HCT116 (cell line): Measurements from ENCODE around the gene SLC2A5. TPM values are rescaled to one million over a fixed set of nuclear protein-coding genes. Genes with fewer than 3 reads are reported as not detected.
"Not testable (repeated sequence)": the region's sequence is repeated elsewhere in the genome, so short reads cannot be mapped to it uniquely, and the experiment has no call there.

Experiments
- ATAC-seq: fragments of 200-7000 bp; cut with Tn5 transposase; 2 replicates; pipeline ENCODE4 v1.9.1; 2020; ENCODE audit warnings: mild to moderate bottlenecking, moderate library complexity
- BruUV-seq: library from RNA; stranded (reverse); fragments of 400-500 nt; replicated peaks from 2 replicates; lab custom pipeline; 2021; lab: Mats Ljungman, UMichigan
- CTCF ChIA-PET: fragments of 300-600 bp; sonication (Branson Sonifier 250); formaldehyde crosslinking; loops from one replicate; lab custom pipeline; 2021; ENCODE audit warnings: antibody characterized with exemption; lab: Charles Lee
- POLR2A ChIA-PET: fragments of 300-600, 350-600 bp; sonication (Branson Sonifier 250); formaldehyde crosslinking; loops from one replicate; lab custom pipeline; 2021; ENCODE audit warnings: antibody characterized with exemption; lab: Charles Lee
- RAD21 ChIA-PET, 2 experiments: fragments of 300-600 bp; sonication (Branson Sonifier 250); formaldehyde crosslinking; loops; one replicate each; lab custom pipeline; 2023; ENCODE audit warnings: low total read pairs in 2 of 2; ENCODE audit not compliant: uncharacterized antibody in 2 of 2, unreplicated experiment in 2 of 2, low non-redundant PET in 1 of 2; lab: Charles Lee
- DNase-seq: peaks from one replicate; pipeline ENCODE4 v3.0.0-alpha.2; 2010; ENCODE audit warnings: low read depth, low spot score
- H2AFZ ChIP-seq: fragments of 200-600 bp; shearing (Covaris generic), sonication (generic); 2 replicates; pipeline ENCODE4 v1.6.1; 2017; ENCODE audit warnings: low read depth, mixed run types, mixed read lengths, antibody characterized with exemption, low read length; ENCODE audit not compliant: poor library complexity, severe bottlenecking
- H3K27ac ChIP-seq: 2 replicates; pipeline ENCODE4 v1.5.1; 2012; ENCODE audit warnings: low read depth, low read length
- H3K27me3 ChIP-seq: fragments of 200-600 bp; sonication (generic); 2 replicates; pipeline ENCODE4 v1.6.1; 2016; ENCODE audit warnings: mixed run types, low read length, mixed read lengths; ENCODE audit not compliant: insufficient read depth
- H3K36me3 ChIP-seq, 2 experiments: fragments of 200-500 bp in 1 of 2; fragments of 200-600 bp in 1 of 2; sonication (Bioruptor generic) in 1 of 2; sonication (generic) in 1 of 2; 2 replicates each; pipeline versions ENCODE4 v1.5.1 to v1.6.1; 2014 to 2016; ENCODE audit warnings: low read length in 2 of 2, inconsistent platforms in 1 of 2, mixed read lengths in 1 of 2, mixed run types in 1 of 2; ENCODE audit not compliant: insufficient read depth in 2 of 2, control insufficient read depth in 1 of 2
- H3K4me1 ChIP-seq, 2 experiments: fragments of 200-600 bp in 1 of 2; sonication (generic) in 1 of 2; 2 replicates each; pipeline versions ENCODE4 v1.5.1 to v1.6.1; 2012 to 2017; ENCODE audit warnings: low read length in 2 of 2, inconsistent platforms in 1 of 2, mild to moderate bottlenecking in 1 of 2, mixed read lengths in 1 of 2, mixed run types in 1 of 2, moderate library complexity in 1 of 2; ENCODE audit not compliant: insufficient read depth in 2 of 2, control insufficient read depth in 1 of 2
- H3K4me2 ChIP-seq: fragments of 200-600 bp; sonication (generic); 2 replicates; pipeline ENCODE4 v1.6.1; 2017; ENCODE audit warnings: mixed run types, low read length, mixed read lengths
- H3K4me3 ChIP-seq, 2 experiments: fragments of 200-600 bp in 1 of 2; sonication (generic) in 1 of 2; replicated peaks in 1 of 2; 2 replicates each; pipeline ENCODE4 v1.5.1; 2011 to 2016; ENCODE audit warnings: low read length in 2 of 2, control low read depth in 1 of 2, low read depth in 1 of 2, mild to moderate bottlenecking in 1 of 2, mixed read lengths in 1 of 2, mixed run types in 1 of 2
- H3K79me2 ChIP-seq: fragments of 200-600 bp; sonication (generic); 2 replicates; pipeline ENCODE4 v1.6.1; 2017; ENCODE audit warnings: mild to moderate bottlenecking, mixed run types, low read length, moderate library complexity, mixed read lengths; ENCODE audit not compliant: insufficient read depth
- H3K9ac ChIP-seq: fragments of 200-600 bp; sonication (generic); 2 replicates; pipeline ENCODE4 v1.6.1; 2016; ENCODE audit warnings: low read length, mixed read lengths
- H3K9me2 ChIP-seq: fragments of 200-600 bp; sonication (generic), shearing (Covaris generic); 2 replicates; pipeline ENCODE4 v1.6.1; 2017; ENCODE audit warnings: mixed run types, mild to moderate bottlenecking, moderate library complexity; ENCODE audit not compliant: insufficient read depth
- H3K9me3 ChIP-seq, 2 experiments: fragments of 200-500 bp in 1 of 2; fragments of 200-600 bp in 1 of 2; sonication (Bioruptor generic) in 1 of 2; sonication (generic) in 1 of 2; 2 replicates each; pipeline ENCODE4 v1.6.1; 2014 to 2017; ENCODE audit warnings: low read length in 2 of 2, mixed read lengths in 2 of 2, inconsistent platforms in 1 of 2, low read depth in 1 of 2, mild to moderate bottlenecking in 1 of 2, mixed run types in 1 of 2, moderate library complexity in 1 of 2; ENCODE audit not compliant: control insufficient read depth in 1 of 2, insufficient read depth in 1 of 2
- H4K20me1 ChIP-seq: fragments of 200-600 bp; sonication (generic), shearing (Covaris generic); 2 replicates; pipeline ENCODE4 v1.6.1; 2017; ENCODE audit warnings: mixed run types, mild to moderate bottlenecking, moderate library complexity; ENCODE audit not compliant: insufficient read depth
- ATF3 ChIP-seq: IDR thresholded peaks from 2 replicates; pipeline ENCODE4 v1.6.1; 2012
- CBX3 ChIP-seq: IDR thresholded peaks from 2 replicates; pipeline ENCODE4 v1.6.1; 2012; ENCODE audit warnings: low read depth
- ELF1 ChIP-seq: IDR thresholded peaks from 2 replicates; pipeline ENCODE4 v1.6.1; 2012; ENCODE audit warnings: low read depth, borderline replicate concordance
- EZH2phosphoT487 ChIP-seq: fragments of 200-600 bp; IDR thresholded peaks from 2 replicates; pipeline ENCODE4 v1.6.1; 2018; ENCODE audit warnings: antibody characterized with exemption, borderline replicate concordance
- MAX ChIP-seq: IDR thresholded peaks from 2 replicates; pipeline ENCODE4 v1.6.1; 2012
- POLR2A ChIP-seq: IDR thresholded peaks from 2 replicates; pipeline ENCODE4 v1.7.0; 2011; ENCODE audit warnings: borderline replicate concordance; ENCODE audit not compliant: insufficient read depth, insufficient read length; ENCODE audit errors: extremely low read depth
- RAD21 ChIP-seq: IDR thresholded peaks from 2 replicates; pipeline ENCODE4 v1.6.1; 2012; ENCODE audit warnings: low read depth, mild to moderate bottlenecking
- SP1 ChIP-seq: IDR thresholded peaks from 2 replicates; pipeline ENCODE4 v1.6.1; 2012; ENCODE audit warnings: low read depth
- SRF ChIP-seq: IDR thresholded peaks from 2 replicates; pipeline ENCODE4 v1.6.1; 2012; ENCODE audit warnings: low read depth
- TCF7L2 ChIP-seq: IDR thresholded peaks from 2 replicates; pipeline ENCODE4 v1.7.0; 2011; ENCODE audit warnings: borderline replicate concordance, inconsistent platforms; ENCODE audit not compliant: insufficient read depth, insufficient read length; ENCODE audit errors: extremely low read depth
- YY1 ChIP-seq: IDR thresholded peaks from 2 replicates; pipeline ENCODE4 v1.6.1; 2011; ENCODE audit warnings: low read length, low read depth, moderate library complexity, mild to moderate bottlenecking; ENCODE audit not compliant: insufficient replicate concordance; ENCODE audit errors: extremely low read depth
- ZFX ChIP-seq: fragments of 450-650 bp; IDR thresholded peaks from 2 replicates; pipeline ENCODE4 v1.6.1; 2017
- ZNF274 ChIP-seq: fragments of 200-500 bp; sonication (Bioruptor generic); IDR thresholded peaks from 2 replicates; pipeline ENCODE4 v1.6.1; 2014; ENCODE audit warnings: mild to moderate bottlenecking, low read depth, low read length, inconsistent platforms
- intact Hi-C: fragments of 100-400 bp; cut with micrococcal nuclease; formaldehyde crosslinking; loops from 2 replicates; pipeline ENCODE4 v1.10.0; 2022
- total RNA-seq: library from RNA; stranded (reverse); gene quantifications from one replicate; pipeline ENCODE4 v1.2.1, GENCODE V29; 2021; ENCODE audit not compliant: unreplicated experiment
- TF ChIP-seq, protein P1 (sequence below), 3 experiments: fragments of 200-600 bp in 1 of 3; sonication (generic) in 1 of 3; IDR thresholded peaks in 2 of 3; conservative IDR thresholded peaks in 1 of 3; 2 replicates each; pipeline ENCODE4 v1.5.1; 2012 to 2017; ENCODE audit warnings: low read depth in 2 of 3, low read length in 2 of 3, antibody characterized with exemption in 1 of 3, borderline replicate concordance in 1 of 3, control low read depth in 1 of 3, mild to moderate bottlenecking in 1 of 3, mixed read lengths in 1 of 3, mixed run types in 1 of 3, moderate library complexity in 1 of 3; ENCODE audit not compliant: insufficient read depth in 1 of 3
- TF ChIP-seq, protein P2 (sequence below): IDR thresholded peaks from 2 replicates; pipeline ENCODE4 v1.6.1; 2011; ENCODE audit warnings: mild to moderate bottlenecking, low read length, moderate library complexity; ENCODE audit not compliant: insufficient replicate concordance; ENCODE audit errors: extremely low read depth

SLC2A5 gene
- total RNA-seq, 1 experiment from 2014 or later = not detected

- H3K4me1 ChIP-seq = peaks cover 0 to 10% of the 10 kb centered on the region in 2 experiments; a peak in 3 of 4 replicates
- no peaks in the 10 kb centered on the region for H3K9me3 ChIP-seq
- ChIA-PET RAD21 (interaction anchor here (0.7 to 1.2 kb wide), 4 partner anchors 16 to 155 kb away, joined by 3 to 4 read pairs (median 3); no protein-coding TSS in a partner anchor), POLR2A (interaction anchor here (0.7 kb wide), 1 partner anchor 44 kb away, joined by 3 read pairs; no protein-coding TSS in a partner anchor), CTCF (interaction anchor here (0.9 to 2.3 kb wide), 11 partner anchors 9 to 145 kb away, joined by 3 to 62 read pairs (median 9); no protein-coding TSS in a partner anchor)
- no TSS peak for BruUV-seq
- no peak overlapping the region for H2AFZ ChIP-seq
- no peaks in the 10 kb centered on the region for H4K20me1 ChIP-seq
- no peaks in the 10 kb centered on the region for H3K36me3 ChIP-seq
- H3K4me2 ChIP-seq = no peak overlapping the region
- intact Hi-C loops = no loop called here
- no peaks in the 10 kb centered on the region for H3K9me2 ChIP-seq
- H3K4me3 ChIP-seq = no peak overlapping the region
- no peaks in the 10 kb centered on the region for H3K27me3 ChIP-seq
- TF ChIP-seq SRF (no peak), SP1 (no peak), ELF1 (no peak), POLR2A (no peak), ZFX (no peak), RAD21 (no peak), YY1 (no peak), EZH2phosphoT487 (no peak), ZNF274 (no peak), ATF3 (no peak), TCF7L2 (no peak), CBX3 (no peak), MAX (no peak)
- TF ChIP-seq, protein P1, sequence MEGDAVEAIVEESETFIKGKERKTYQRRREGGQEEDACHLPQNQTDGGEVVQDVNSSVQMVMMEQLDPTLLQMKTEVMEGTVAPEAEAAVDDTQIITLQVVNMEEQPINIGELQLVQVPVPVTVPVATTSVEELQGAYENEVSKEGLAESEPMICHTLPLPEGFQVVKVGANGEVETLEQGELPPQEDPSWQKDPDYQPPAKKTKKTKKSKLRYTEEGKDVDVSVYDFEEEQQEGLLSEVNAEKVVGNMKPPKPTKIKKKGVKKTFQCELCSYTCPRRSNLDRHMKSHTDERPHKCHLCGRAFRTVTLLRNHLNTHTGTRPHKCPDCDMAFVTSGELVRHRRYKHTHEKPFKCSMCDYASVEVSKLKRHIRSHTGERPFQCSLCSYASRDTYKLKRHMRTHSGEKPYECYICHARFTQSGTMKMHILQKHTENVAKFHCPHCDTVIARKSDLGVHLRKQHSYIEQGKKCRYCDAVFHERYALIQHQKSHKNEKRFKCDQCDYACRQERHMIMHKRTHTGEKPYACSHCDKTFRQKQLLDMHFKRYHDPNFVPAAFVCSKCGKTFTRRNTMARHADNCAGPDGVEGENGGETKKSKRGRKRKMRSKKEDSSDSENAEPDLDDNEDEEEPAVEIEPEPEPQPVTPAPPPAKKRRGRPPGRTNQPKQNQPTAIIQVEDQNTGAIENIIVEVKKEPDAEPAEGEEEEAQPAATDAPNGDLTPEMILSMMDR (IDR thresholded peaks at IDR 0.05 in 2 of 3, conservative IDR thresholded peaks at IDR 0.05 in 1 of 3; ENCODE audit: borderline replicate concordance in 1 of 3, insufficient read depth in 1 of 3, low read depth in 2 of 3, low read length in 2 of 3) = no peak
- TF ChIP-seq, protein P2, sequence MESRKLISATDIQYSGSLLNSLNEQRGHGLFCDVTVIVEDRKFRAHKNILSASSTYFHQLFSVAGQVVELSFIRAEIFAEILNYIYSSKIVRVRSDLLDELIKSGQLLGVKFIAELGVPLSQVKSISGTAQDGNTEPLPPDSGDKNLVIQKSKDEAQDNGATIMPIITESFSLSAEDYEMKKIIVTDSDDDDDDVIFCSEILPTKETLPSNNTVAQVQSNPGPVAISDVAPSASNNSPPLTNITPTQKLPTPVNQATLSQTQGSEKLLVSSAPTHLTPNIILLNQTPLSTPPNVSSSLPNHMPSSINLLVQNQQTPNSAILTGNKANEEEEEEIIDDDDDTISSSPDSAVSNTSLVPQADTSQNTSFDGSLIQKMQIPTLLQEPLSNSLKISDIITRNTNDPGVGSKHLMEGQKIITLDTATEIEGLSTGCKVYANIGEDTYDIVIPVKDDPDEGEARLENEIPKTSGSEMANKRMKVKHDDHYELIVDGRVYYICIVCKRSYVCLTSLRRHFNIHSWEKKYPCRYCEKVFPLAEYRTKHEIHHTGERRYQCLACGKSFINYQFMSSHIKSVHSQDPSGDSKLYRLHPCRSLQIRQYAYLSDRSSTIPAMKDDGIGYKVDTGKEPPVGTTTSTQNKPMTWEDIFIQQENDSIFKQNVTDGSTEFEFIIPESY = no peak
- H3K27ac ChIP-seq = no peak overlapping the region
- no peak overlapping the region for H3K9ac ChIP-seq
- ATAC-seq = no peak
- H3K79me2 ChIP-seq = no peaks in the 10 kb centered on the region
- DNase-seq = no peak
Observed at GRCh38 chr1:9004031-9004699, 65.3 kb downstream of the SLC2A5 start.

DNA sequence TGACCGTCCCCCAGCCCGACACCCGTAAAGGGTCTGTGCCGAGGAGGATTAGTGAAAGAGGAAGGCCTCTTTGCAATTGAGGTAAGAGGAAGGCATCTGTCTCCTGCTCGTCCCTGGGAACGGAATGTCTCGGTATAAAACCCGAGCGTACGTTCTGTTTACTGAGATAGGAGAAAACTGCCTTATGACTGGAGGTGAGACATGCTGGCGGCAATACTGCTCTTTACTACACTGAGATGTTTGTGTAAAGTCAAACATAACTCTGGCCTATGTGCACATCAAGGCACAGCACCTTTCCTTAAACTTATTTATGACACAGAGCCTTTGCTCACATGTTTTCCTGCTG, 67.2 kb downstream of the SLC2A5 start:
- H3K36me3 ChIP-seq, H3K27me3 ChIP-seq, H3K4me3 ChIP-seq, CTCF ChIA-PET, POLR2A ChIA-PET, intact Hi-C loops, BruUV-seq, H2AFZ ChIP-seq, DNase-seq, H3K79me2 ChIP-seq, H3K9me2 ChIP-seq, H4K20me1 ChIP-seq, H3K4me1 ChIP-seq, RAD21 ChIA-PET, ATAC-seq, H3K9me3 ChIP-seq, H3K27ac ChIP-seq, H3K9ac ChIP-seq, H3K4me2 ChIP-seq: not testable (repeated sequence)
